Smooth muscle cell (in vitro differentiated cells): ENCODE results near the gene LASP1NB.

Source experiments
- DNase-seq: peaks from one replicate; lab custom pipeline; 2025; ENCODE audit not compliant: unreplicated experiment; lab: John Stamatoyannopoulos, UW
- H2AFZ ChIP-seq: fragments of 200-600 bp; sonication (generic); 2 replicates; pipeline ENCODE4 v1.6.0; 2016; ENCODE audit warnings: antibody characterized with exemption, low read depth, mild to moderate bottlenecking
- H3F3A ChIP-seq: fragments of 200-600 bp; sonication (generic); 2 replicates; pipeline ENCODE4 v1.6.0; 2017; ENCODE audit warnings: antibody characterized with exemption, low read depth
- H3K27ac ChIP-seq: fragments of 200-600 bp; sonication (generic); 2 replicates; pipeline ENCODE4 v1.5.1; 2016; ENCODE audit warnings: low read depth, mild to moderate bottlenecking
- H3K27me3 ChIP-seq: fragments of 200-600 bp; sonication (generic); 2 replicates; pipeline ENCODE4 v1.6.1; 2016; ENCODE audit warnings: low read depth, mild to moderate bottlenecking
- H3K36me3 ChIP-seq: fragments of 200-600 bp; sonication (generic); 2 replicates; pipeline ENCODE4 v1.5.1; 2016; ENCODE audit warnings: low read depth
- H3K4me1 ChIP-seq: fragments of 200-600 bp; sonication (generic); 2 replicates; pipeline ENCODE4 v1.5.1; 2016; ENCODE audit warnings: low read depth
- H3K4me2 ChIP-seq: fragments of 200-600 bp; sonication (generic); 2 replicates; pipeline ENCODE4 v1.6.0; 2016; ENCODE audit warnings: mild to moderate bottlenecking
- H3K4me3 ChIP-seq: fragments of 200-600 bp; sonication (generic); 2 replicates; pipeline ENCODE4 v1.5.1; 2016; ENCODE audit warnings: mild to moderate bottlenecking
- H3K79me2 ChIP-seq: fragments of 200-600 bp; sonication (generic); 2 replicates; pipeline ENCODE4 v1.6.0; 2016; ENCODE audit warnings: low read depth, mild to moderate bottlenecking
- H3K9ac ChIP-seq: fragments of 200-600 bp; sonication (generic); 2 replicates; pipeline ENCODE4 v1.6.0; 2016; ENCODE audit warnings: low read depth
- H3K9me3 ChIP-seq: fragments of 200-600 bp; sonication (generic); replicated peaks from 2 replicates; pipeline ENCODE4 v1.5.1; 2016; ENCODE audit warnings: low read depth
- H4K20me1 ChIP-seq: fragments of 200-600 bp; sonication (generic); 2 replicates; pipeline ENCODE4 v1.6.0; 2016; ENCODE audit warnings: low read depth
- WGBS: methylation state at CpG from one replicate; pipeline ENCODE4 v1.1.7; 2016; ENCODE audit warnings: low lambda C conversion rate; 5-methylcytosine and 5-hydroxymethylcytosine counted together
- TF ChIP-seq, protein P1 (sequence below): fragments of 200-600 bp; sonication (generic); IDR thresholded peaks from 2 replicates; pipeline ENCODE4 v1.5.1; 2017; ENCODE audit warnings: borderline replicate concordance, mild to moderate bottlenecking, antibody characterized with exemption; ENCODE audit not compliant: insufficient read depth, poor library complexity, severe bottlenecking

Gene LASP1NB

DNA sequence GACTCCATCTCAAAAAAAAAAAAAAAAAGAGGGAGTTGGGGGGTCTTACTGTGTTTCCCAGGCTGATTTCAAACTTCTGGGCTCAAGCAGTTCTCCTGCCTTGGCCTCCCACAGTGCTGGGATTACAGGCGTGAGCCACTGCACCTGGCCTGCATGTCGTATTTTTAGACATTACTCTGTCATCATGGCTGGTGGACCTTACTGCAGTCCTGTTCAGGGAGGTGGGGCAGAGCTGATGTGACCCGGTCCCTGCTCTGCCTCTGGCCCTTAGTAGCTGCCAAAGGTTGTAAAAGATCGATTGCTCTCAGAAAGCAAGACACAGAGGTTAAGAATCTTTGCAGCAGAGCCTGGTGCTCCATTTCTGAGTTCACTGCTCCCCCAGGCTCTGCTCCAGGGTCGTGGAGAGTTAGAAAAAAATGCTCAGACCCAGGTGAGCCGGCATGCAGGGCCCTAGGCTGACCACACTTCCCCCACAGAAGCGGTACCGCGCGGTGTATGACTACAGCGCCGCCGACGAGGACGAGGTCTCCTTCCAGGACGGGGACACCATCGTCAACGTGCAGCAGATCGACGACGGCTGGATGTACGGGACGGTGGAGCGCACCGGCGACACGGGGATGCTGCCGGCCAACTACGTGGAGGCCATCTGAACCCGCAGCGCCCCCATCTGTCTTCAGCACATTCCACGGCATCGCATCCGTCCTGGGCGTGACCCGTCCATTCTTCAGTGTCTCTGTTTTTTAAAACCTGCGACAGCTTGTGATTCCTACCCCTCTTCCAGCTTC, 7.1 kb upstream of the LASP1NB start:
- 95% methylated on average over 28 of the region's 37 CpGs for WGBS

DNA sequence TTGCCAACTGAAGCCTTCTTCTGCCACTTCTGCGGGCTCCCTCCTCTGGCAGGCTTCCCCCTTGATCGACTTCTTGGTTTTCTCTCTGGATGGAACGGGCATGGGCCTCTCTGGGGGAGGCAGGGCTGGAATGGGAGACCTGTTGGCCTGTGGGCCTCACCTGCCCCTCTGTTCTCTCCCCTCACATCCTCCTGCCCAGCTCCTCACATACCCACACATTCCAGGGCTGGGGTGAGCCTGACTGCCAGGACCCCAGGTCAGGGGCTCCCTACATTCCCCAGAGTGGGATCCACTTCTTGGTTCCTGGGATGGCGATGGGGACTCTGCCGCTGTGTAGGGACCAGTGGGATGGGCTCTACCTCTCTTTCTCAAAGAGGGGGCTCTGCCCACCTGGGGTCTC, 6.5 kb upstream of the LASP1NB start:
- H3K4me1 ChIP-seq = peaks cover 7% of the 10 kb centered on the region
- no peaks in the 10 kb centered on the region for H3K36me3 ChIP-seq
- H2AFZ ChIP-seq = no peak overlapping the region
- H3K4me2 ChIP-seq = no peak overlapping the region
- H3K9ac ChIP-seq = no peak overlapping the region
- no peaks in the 10 kb centered on the region for H3K27me3 ChIP-seq
- H3F3A ChIP-seq = peaks cover 16% of the 10 kb centered on the region
- no peak overlapping the region for H3K27ac ChIP-seq
- TF ChIP-seq, protein P1, sequence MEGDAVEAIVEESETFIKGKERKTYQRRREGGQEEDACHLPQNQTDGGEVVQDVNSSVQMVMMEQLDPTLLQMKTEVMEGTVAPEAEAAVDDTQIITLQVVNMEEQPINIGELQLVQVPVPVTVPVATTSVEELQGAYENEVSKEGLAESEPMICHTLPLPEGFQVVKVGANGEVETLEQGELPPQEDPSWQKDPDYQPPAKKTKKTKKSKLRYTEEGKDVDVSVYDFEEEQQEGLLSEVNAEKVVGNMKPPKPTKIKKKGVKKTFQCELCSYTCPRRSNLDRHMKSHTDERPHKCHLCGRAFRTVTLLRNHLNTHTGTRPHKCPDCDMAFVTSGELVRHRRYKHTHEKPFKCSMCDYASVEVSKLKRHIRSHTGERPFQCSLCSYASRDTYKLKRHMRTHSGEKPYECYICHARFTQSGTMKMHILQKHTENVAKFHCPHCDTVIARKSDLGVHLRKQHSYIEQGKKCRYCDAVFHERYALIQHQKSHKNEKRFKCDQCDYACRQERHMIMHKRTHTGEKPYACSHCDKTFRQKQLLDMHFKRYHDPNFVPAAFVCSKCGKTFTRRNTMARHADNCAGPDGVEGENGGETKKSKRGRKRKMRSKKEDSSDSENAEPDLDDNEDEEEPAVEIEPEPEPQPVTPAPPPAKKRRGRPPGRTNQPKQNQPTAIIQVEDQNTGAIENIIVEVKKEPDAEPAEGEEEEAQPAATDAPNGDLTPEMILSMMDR = no peak
- no peaks in the 10 kb centered on the region for H3K79me2 ChIP-seq
- peaks cover 82% of the 10 kb centered on the region for H4K20me1 ChIP-seq
- H3K4me3 ChIP-seq = no peak overlapping the region
- no peaks in the 10 kb centered on the region for H3K9me3 ChIP-seq
- WGBS = 98% methylated on average over 5 of the region's 5 CpGs
- DNase-seq = no peak

More for the DNA sequence above, 7.1 kb upstream of the LASP1NB start:
- H3K79me2 ChIP-seq = no peaks in the 10 kb centered on the region
- H3K9ac ChIP-seq = no peak overlapping the region
- TF ChIP-seq, protein P1 = no peak
- H2AFZ ChIP-seq = no peak overlapping the region
- H3K4me1 ChIP-seq = peaks cover 6% of the 10 kb centered on the region
- H3K4me2 ChIP-seq = no peak overlapping the region
- H3K4me3 ChIP-seq = no peak overlapping the region
- H3K27ac ChIP-seq = no peak overlapping the region
- no peaks in the 10 kb centered on the region for H3K27me3 ChIP-seq
- H3F3A ChIP-seq = peaks cover 12% of the 10 kb centered on the region
- no peaks in the 10 kb centered on the region for H3K36me3 ChIP-seq
- no peak for DNase-seq
- peaks cover 88% of the 10 kb centered on the region for H4K20me1 ChIP-seq
- H3K9me3 ChIP-seq = no peaks in the 10 kb centered on the region

DNA sequence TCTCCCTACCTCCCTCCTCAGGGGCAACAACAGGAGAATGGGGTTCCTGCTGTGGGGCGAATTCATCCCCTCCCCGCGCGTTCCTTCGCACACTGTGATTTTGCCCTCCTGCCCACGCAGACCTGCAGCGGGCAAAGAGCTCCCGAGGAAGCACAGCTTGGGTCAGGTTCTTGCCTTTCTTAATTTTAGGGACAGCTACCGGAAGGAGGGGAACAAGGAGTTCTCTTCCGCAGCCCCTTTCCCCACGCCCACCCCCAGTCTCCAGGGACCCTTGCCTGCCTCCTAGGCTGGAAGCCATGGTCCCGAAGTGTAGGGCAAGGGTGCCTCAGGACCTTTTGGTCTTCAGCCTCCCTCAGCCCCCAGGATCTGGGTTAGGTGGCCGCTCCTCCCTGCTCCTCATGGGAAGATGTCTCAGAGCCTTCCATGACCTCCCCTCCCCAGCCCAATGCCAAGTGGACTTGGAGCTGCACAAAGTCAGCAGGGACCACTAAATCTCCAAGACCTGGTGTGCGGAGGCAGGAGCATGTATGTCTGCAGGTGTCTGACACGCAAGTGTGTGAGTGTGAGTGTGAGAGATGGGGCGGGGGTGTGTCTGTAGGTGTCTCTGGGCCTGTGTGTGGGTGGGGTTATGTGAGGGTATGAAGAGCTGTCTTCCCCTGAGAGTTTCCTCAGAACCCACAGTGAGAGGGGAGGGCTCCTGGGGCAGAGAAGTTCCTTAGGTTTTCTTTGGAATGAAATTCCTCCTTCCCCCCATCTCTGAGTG, 5.9 kb upstream of the LASP1NB start:
- Histone ChIP-seq H3K79me2 (no peaks in the 10 kb centered on the region), H3K9me3 (no peaks in the 10 kb centered on the region), H3K27me3 (no peaks in the 10 kb centered on the region), H3K4me2 (no peak overlapping the region), H2AFZ (no peak overlapping the region), H3F3A (peaks cover 18% of the 10 kb centered on the region), H3K36me3 (no peaks in the 10 kb centered on the region), H3K4me3 (no peak overlapping the region), H3K27ac (no peak overlapping the region), H3K4me1 (peaks cover 7% of the 10 kb centered on the region), H3K9ac (no peak overlapping the region), H4K20me1 (peaks cover 76% of the 10 kb centered on the region)
- TF ChIP-seq, protein P1 = no peak
- WGBS = 98% methylated on average over 16 of the region's 16 CpGs
- DNase-seq = no peak
